Right lobe of liver (tissue), 6 donors: ENCODE results near the gene DSG2. TPM values are rescaled to one million over a fixed set of nuclear protein-coding genes. Genes with fewer than 3 reads are reported as not detected.

ENCODE experiments used
- ATAC-seq, 4 donors: fragments of 200-7000 bp; cut with Tn5 transposase; one replicate each; pipeline ENCODE4 v1.9.1; 2020; ENCODE audit warnings: mild to moderate bottlenecking in 4 of 4, moderate library complexity in 4 of 4
- DNase-seq, 3 donors: peaks; one replicate each; pipeline ENCODE4 v3.0.0-alpha.2; 2020
- H3K27ac ChIP-seq, 3 donors: fragments of 200-600 bp; one replicate each; pipeline ENCODE4 v1.8.0; 2022
- H3K27me3 ChIP-seq, 2 donors: fragments of 200-600 bp; one replicate each; pipeline ENCODE4 v1.8.0; 2022
- H3K36me3 ChIP-seq, 4 donors: fragments of 200-600 bp; sonication (generic) in 1 of 4; one replicate each; pipeline versions ENCODE4 v1.5.1 to v1.8.0; 2017 to 2022; ENCODE audit warnings: control low read depth in 1 of 4
- H3K4me1 ChIP-seq, 4 donors: fragments of 200-600 bp; sonication (generic) in 1 of 4; one replicate each; pipeline versions ENCODE4 v1.5.1 to v1.8.0; 2017 to 2022; ENCODE audit warnings: control low read depth in 1 of 4
- H3K4me3 ChIP-seq, 3 donors: fragments of 200-600 bp; one replicate each; pipeline ENCODE4 v1.8.0; 2022
- H3K9me3 ChIP-seq, 4 donors: fragments of 200-600 bp; sonication (generic) in 1 of 4; one replicate each; pipeline versions ENCODE4 v1.5.1 to v1.8.0; 2017 to 2022; ENCODE audit warnings: control low read depth in 1 of 4
- CTCF ChIP-seq, 4 donors: fragments of 200-600 bp in 3 of 4; fragments of 450-650 bp in 1 of 4; IDR thresholded peaks; one replicate each; pipeline versions ENCODE4 v1.5.1 to v1.8.0; 2016 to 2022; ENCODE audit warnings: antibody characterized with exemption in 4 of 4, mild to moderate bottlenecking in 2 of 4
- POLR2A ChIP-seq: fragments of 450-650 bp; IDR thresholded peaks from one replicate; pipeline ENCODE4 v1.6.1; 2017; ENCODE audit warnings: antibody characterized with exemption, mild to moderate bottlenecking
- WGBS: methylation state at CpG from one replicate; pipeline ENCODE4 v1.1.6; 2018; ENCODE audit warnings: low coverage, low lambda C conversion rate; ENCODE audit not compliant: insufficient coverage; ENCODE audit errors: missing lambda C conversion rate; 5-methylcytosine and 5-hydroxymethylcytosine counted together
- intact Hi-C, 2 donors: fragments of 100-400 bp; cut with DNase I; formaldehyde crosslinking; loops; one replicate each; pipeline versions ENCODE4 v1.11.2 to v1.14.1; 2022
- total RNA-seq, 6 experiments: library from RNA; depleted of rRNA in 2 of 6; stranded (reverse); fragments of >200 nt in 2 of 6; fragmentation: NEBNext Ultra II Directional in 3 of 6; extraction: Animal tissue kit (Norgen Biotek cat#: 25700) in 3 of 6; gene quantifications; one replicate each; pipeline versions ENCODE4 v1.1.0 to v1.2.4, GENCODE V29; 2016 to 2023
- donor health status: DM: no; HTN: yes; CAD: no.
- donor health status: DM: no; HTN: no; CAD: no.
- donor health status: DM: no; HTN: no; CAD: no.
- donor health status: DM: no; HTN: yes; CAD: no.
- donor health status: DM: no; HTN: yes; CAD: no.

The DSG2 gene
- total RNA-seq, 6 experiments from 2014 or later = 9.8 to 27.0 (median 16.4) TPM

GRCh38 chr18:31538837-31539236, 40.9 kb downstream of the DSG2 start:
- Histone ChIP-seq H3K27me3 (no peaks in the 10 kb centered on the region), H3K9me3 (no peaks in the 10 kb centered on the region), H3K27ac (no peak overlapping the region), H3K36me3 (peaks cover 0 to 9% (median under 1%) of the 10 kb centered on the region in 4 donors), H3K4me1 (peaks cover 0 to 4% (median 0%) of the 10 kb centered on the region in 4 donors), H3K4me3 (no peak overlapping the region)
- no CpG with 5 or more reads among the region's 3 CpGs for WGBS
- ATAC-seq = peak; percentile 75 to 76 (median 76)
- no peak for TF ChIP-seq CTCF (IDR thresholded peaks at IDR 0.05)
- TF ChIP-seq POLR2A = no peak
- intact Hi-C loops = no loop called here
- no peak for DNase-seq

- no peaks in the 10 kb centered on the region for H3K27me3 ChIP-seq
- TF ChIP-seq CTCF (IDR thresholded peaks at IDR 0.05) (no peak), POLR2A (no peak)
- WGBS = no CpG with 5 or more reads among the region's 2 CpGs
- H3K27ac ChIP-seq = no peak overlapping the region
- H3K36me3 ChIP-seq = peaks cover 0 to 4% (median 0%) of the 10 kb centered on the region in 4 donors
- H3K9me3 ChIP-seq = no peaks in the 10 kb centered on the region
- DNase-seq (no peak), ATAC-seq (no peak)
- H3K4me1 ChIP-seq = peaks cover 0 to 6% (median 2%) of the 10 kb centered on the region in 4 donors
- intact Hi-C loops = no loop called here
- no peak overlapping the region for H3K4me3 ChIP-seq
Observed at GRCh38 chr18:31546476-31546875, 48.5 kb downstream of the DSG2 start.

- Histone ChIP-seq H3K4me1 (peaks cover 0 to 12% (median 3%) of the 10 kb centered on the region in 4 donors), H3K36me3 (no peaks in the 10 kb centered on the region), H3K9me3 (no peaks in the 10 kb centered on the region), H3K27ac (no peak overlapping the region), H3K27me3 (no peaks in the 10 kb centered on the region), H3K4me3 (no peak overlapping the region)
- TF ChIP-seq CTCF (IDR thresholded peaks at IDR 0.05) = no peak
- DNase-seq (no peak), ATAC-seq (no peak)
- intact Hi-C loops = no loop called here
- 36% methylated on average over 2 of the region's 2 CpGs for WGBS
Observed at GRCh38 chr18:31548853-31549252, 50.9 kb downstream of the DSG2 start.

- DNase-seq (no peak), ATAC-seq (no peak)
- H3K4me3 ChIP-seq = no peak overlapping the region
- no peak for TF ChIP-seq CTCF (IDR thresholded peaks at IDR 0.05)
- TF ChIP-seq POLR2A = no peak
- no peaks in the 10 kb centered on the region for H3K36me3 ChIP-seq
- H3K27me3 ChIP-seq = no peaks in the 10 kb centered on the region
- WGBS = 83% methylated on average over 3 of the region's 4 CpGs
- intact Hi-C loops = no loop called here
- no peaks in the 10 kb centered on the region for H3K9me3 ChIP-seq
- no peak overlapping the region for H3K27ac ChIP-seq
- peaks cover 0 to 15% (median 5%) of the 10 kb centered on the region in 4 donors for H3K4me1 ChIP-seq
Observed at GRCh38 chr18:31549416-31549815, 51.4 kb downstream of the DSG2 start.

- 58% methylated on average over 3 of the region's 3 CpGs for WGBS
- Histone ChIP-seq H3K4me3 (no peak overlapping the region), H3K36me3 (no peaks in the 10 kb centered on the region), H3K4me1 (peaks cover 0 to 32% (median 11%) of the 10 kb centered on the region in 4 donors), H3K9me3 (no peaks in the 10 kb centered on the region), H3K27me3 (no peaks in the 10 kb centered on the region), H3K27ac (peak overlapping the region in 2 of 3 donors; percentile 31 to 46)
- intact Hi-C loops = no loop called here
- peak in 3 of 4 donors; percentile 28 to 39 (median 38) for ATAC-seq
- DNase-seq = no peak
- TF ChIP-seq CTCF (IDR thresholded peaks at IDR 0.05) (no peak), POLR2A (no peak)
Observed at GRCh38 chr18:31551883-31552282, 53.9 kb downstream of the DSG2 start.
